CD4-positive, alpha-beta T cell treated with Interleukin-15 for 4 hours (primary cell): Measurements from ENCODE around the gene TMEM119.
"Not testable (repeated sequence)": the region's sequence is repeated elsewhere in the genome, so short reads cannot be mapped to it uniquely, and the experiment has no call there.

Experiments used
- DNase-seq: peaks from one replicate; pipeline ENCODE4 v3.0.0-alpha.2; 2020; ENCODE audit warnings: low spot score

TMEM119 gene

DNA sequence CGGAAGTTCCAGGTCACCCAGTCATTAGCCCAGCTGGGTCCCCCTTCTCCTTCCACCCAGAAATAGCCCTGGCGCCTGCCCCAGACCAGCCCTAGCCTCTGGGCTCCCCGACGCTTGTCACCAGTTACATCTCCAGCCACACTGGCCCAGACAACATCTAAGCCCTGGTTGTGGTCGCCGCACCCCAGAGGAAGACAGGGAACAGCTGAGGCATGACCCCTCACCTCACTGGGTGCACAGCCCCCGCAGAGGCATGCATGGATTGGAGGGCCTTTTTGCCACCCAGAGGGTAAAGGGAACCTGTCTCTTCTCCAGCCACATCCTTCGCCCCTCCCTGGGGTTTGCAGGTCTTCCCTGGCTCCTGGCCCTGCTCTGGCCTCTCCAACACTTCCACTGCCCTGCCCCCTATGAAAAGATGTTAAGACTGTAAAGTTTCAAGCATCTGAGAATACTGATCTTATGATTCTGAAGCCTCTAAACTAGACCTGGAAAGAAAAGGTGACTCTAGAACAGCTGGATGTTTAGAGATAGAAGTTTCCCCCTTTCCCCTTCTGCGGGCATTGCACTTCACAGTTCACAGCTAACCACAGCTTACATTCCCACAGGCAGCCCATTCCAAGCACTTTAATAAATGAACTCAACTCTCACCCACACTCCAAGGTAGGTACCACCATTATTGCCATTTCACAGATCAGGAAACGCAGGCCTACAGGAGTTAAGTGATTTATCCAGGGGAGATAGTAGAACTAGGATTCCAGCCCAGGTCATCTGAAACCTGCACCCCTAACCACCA, 14.7 kb downstream of the TMEM119 start:
- no peak for DNase-seq

- DNase-seq, result no peak
Observed at GRCh38 chr12:108582509-108582908, 15.4 kb downstream of the TMEM119 start.

DNA sequence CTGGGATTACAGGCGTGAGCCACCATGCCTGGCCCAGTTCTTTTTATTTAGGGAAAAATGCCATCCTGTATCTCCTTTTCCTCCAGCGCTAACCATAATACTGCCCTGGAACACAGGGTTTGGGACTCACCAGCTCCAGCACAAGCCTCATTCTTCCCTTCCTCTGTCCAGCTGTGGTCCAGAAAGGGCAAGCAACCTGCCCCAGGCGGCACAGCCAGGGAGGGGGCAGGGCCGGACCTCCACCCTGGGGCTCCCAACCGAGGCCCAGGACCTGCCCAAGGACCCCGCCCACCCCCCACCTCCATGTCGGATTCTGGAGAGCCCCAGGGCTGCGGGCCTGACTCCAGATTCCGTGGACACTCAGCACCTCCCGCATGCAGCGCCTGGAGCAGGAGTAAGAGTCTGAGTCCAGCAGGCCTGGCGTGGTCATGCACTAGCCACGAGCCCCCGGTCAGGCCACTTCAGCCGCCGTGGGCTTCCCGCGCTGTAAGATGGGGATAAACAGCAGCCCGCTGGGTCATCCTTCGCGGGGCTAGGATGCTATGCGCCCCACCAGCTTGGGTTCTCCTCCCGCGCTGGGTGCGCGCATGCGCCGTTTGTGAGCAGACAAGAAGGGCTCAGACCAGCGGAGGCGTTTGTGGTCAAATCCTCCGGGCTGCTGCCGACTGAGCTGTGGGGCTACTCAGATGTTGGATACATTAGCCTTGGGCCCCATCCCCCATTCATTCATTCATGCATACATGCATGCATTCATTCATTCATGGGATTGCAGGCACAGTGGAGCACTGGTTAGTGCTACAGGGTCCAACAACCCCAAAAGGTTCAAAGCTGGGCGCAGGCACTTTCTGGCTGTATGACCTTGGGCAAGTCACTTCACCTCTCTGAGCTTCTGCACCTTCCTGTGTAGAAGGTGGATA, 16.3 kb downstream of the TMEM119 start:
- DNase-seq, result no peak

- DNase-seq, result no peak
Observed at GRCh38 chr12:108580531-108580930, 17.4 kb downstream of the TMEM119 start.

GRCh38 chr12:108578813-108579212, 19.1 kb downstream of the TMEM119 start:
- no peak for DNase-seq

DNA sequence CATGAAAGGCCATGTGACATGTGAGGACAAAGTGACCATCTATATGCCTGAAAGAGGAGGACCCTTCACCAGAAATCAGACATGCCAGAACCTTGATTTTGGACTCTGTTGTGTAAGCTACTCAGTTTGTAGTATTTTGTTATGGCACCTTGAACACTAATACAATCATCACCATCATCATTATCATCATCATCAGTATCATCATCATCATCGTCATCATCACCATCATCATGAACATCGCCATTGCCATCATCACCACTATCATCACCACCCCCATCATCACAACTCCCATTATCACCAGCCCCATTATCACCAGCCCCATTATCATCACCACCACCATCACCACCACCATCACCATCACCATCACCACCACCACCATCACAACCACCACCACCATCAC, 19.6 kb downstream of the TMEM119 start:
- DNase-seq, result no peak

DNA sequence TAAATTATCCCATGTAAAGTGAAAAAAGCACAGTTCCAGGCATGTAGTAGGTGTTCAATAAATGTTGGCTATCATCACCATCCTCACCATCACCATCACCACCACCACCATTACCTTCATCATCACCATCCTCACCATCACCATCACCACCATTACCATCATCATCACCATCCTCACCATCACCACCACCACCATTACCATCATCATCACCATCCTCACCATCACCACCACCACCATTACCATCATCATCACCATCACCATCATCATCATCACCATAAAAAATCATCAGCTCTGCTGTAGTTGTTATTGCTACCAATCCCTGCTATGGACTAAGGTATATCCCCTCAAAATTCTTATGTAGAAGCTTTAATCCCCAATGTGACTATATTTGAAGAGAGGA, 20.4 kb downstream of the TMEM119 start:
- DNase-seq, result no peak

DNA sequence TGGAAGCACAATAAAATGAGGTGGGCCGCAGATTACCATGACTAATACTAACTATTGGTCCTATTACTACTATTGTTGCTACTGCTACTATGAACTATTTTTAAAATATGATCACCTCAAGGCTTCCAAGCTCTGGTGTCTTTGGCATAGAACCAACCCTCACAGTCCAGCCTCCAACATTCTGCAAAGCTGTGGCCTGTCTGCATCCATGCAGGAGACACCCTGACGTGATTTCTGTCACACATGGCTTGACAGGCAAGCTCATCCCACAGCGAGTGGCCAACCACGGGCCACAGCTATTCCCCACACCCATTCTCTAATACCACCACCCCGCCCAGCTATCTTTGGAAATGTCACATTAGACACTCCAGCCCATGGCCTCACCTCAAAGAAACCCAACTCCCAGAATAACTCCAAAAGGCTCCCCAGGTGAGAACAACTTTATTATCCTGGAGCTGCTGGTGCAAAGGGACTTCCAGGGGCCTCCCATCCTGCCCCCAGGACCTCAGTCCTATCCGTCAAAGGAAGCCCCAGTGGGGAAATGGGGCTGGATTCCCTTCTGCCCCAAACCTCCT, 21.1 kb downstream of the TMEM119 start:
- no peak for DNase-seq

- DNase-seq, result no peak
Observed at GRCh38 chr12:108575199-108575912, 22.5 kb downstream of the TMEM119 start.

DNA sequence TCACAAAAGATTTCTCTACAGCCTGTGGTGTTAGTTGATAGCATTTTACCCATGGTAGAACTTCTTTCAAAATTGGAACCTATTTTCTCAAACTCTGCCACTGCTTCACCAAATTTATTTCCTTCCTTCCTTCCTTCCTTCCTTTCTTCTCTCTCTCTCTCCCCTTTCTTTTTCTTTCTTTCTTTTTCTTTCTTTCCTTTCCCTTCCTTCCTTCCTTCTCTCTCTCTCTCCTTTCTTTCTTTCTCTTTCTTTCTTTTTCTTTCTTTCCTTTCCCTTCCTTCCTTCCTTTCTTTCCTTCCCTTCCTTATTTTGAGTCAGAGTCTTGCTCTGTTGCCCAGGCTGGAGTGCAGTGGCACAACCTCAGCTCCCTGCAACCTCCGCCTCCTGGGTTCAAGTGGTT, 23.6 kb downstream of the TMEM119 start:
- not testable (repeated sequence) for DNase-seq

DNA sequence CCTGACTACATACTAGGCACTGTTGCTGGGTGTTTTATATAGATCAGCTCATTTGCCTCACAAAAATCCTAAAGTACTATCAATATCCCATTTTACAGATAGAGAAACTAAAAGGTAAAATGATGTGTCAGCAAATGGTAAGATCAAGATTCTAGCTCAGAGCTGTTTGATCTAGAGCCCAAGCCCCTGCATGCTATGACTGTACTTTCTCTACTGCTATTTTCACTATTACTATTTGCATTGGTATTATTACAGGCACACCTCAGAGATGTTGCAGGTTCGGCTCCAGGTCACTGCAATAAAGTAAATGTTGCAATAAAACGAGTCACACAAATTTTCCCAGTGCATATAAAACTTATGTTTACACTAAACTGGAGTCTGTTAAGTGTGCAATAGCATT, 24.6 kb downstream of the TMEM119 start:
- no peak for DNase-seq

DNA sequence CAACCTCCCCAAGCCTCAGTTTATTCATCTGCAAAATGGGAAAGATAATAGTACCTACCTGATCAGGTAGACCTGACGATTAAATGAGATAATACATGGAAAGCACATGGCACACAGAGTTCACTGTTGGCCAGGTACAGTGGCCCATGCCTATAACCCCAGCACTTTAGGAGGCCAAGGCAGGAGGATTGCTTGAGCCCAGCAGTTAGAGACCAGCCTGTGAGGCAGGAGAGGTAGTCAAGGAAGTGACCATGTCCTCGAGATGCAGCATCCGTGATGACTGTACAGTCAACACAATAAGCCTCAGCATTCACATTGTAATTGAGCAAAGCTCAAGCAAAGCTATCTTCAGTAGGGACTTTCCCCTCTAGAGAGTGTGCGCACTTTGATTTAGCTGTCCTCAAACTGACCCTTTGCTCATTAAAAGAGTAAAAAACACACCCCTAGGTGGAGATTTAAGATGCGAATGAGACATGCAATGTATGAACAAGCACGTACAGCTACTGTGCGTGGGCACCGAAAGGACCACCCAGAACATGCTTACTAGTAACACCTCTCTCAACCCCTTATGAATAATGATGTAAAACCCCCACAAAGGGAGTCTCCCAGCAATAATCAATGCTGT, 25.6 kb downstream of the TMEM119 start:
- DNase-seq, result no peak

GRCh38 chr12:108571609-108572165, 26.2 kb downstream of the TMEM119 start:
- no peak for DNase-seq

GRCh38 chr12:108570743-108571608, 26.9 kb downstream of the TMEM119 start:
- peak; percentile 8 for DNase-seq

DNA sequence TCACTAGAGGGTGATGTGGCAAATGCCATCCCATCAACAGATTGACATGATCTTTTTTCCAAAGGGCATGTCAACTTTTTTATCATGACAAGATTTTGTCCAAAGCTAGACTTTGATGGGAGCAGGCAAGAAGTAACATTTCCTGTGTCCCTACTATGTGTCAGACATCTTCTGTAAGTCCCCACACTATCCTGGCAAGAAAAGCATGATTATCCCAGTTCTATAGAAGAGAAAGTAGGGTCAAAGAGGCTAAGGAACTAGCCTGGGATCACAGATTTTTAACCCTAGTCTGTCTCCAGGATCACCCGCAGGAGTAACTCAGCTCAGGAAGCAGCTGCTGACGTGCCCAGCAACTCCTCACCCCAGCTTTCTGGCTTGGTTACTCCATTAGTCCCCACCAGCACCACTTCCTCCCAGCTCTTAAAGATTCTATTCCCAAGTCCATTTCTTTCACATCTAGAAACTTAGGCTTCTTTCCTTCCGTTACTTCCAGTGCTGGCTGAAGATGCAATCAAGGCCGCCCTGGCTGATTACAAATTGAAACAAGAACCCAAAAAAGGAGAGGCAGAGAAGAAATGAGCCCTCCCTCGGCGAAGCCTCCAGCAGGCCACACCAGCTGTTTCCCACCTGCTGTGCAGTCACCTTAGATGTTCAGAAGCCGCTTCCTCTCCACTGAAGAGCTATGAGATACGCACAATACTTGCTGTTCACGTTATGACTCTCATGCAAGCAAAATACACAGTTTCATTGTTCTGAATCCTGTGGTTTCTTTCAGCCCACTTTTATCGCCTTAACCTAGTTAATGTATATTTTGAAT, 29.3 kb downstream of the TMEM119 start:
- DNase-seq, result peak; percentile 68

DNA sequence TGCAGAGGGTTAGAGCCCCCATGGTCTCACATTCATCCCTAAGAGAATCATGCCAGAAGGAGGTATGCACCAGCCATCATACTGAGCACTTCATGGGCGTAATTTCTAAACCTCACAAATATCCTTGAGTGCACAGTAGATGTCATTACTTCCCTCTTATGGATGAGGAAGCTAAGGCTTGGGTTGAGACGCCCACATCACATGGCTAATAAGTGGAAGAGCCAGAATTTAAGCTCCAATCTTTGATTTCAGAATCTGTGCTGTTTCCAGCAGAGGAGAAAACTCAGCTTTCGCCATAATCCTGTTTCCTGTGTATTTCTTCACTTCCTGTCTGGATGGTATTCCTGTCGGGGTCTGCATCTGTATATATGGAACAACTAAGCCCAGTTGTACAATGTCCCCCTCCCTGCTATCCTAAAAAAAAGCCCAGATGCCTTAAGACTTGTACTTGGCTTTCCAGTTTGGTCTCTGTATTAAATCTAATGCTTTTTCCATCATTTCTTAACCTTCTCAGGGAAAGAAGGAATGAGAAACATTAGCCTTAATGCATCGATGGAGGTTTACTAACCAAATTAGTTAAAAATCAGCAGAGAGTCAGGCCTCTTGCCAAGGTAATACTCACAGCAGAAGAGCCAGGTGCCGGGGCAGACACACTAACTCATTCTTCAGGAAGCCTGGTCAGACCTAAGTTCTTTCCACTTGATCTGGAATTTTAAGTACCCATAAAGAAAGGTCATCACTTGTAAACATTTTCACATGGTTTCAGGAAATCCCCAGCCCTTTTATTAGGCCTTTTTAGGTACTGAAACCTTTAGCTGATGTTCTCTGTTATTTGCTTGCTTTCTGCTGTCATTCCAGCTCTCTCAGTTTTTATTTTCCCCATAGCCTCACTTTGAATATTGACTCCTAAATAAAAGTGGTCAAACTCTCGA, 30.2 kb downstream of the TMEM119 start:
- DNase-seq, result no peak

- no peak for DNase-seq
Observed at GRCh38 chr12:108566452-108566851, 31.4 kb downstream of the TMEM119 start.

GRCh38 chr12:108565976-108566375, 31.9 kb downstream of the TMEM119 start:
- DNase-seq, result peak; percentile 71
